ENCODE measurements around the gene PSMG3.

DNA sequence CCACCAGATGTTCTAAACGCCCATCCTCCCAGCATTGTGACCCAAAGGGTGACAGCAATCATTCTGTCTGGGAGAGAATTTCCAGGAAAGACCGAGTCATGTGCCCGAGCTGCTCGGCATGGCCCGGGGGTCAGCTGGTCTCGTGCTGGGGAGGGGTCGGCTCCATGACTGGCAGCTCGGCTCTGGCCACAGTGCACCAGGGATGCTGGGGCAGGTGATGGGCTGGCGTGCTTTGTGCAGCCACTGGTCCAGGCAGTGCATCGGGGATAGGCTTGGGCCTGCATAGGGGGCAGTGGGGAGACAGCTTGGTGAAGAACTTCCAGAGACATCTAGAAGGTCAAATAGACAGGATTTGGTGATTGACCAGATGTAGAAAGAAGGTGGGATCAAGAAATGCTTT lies 39.2 kb upstream of the PSMG3 start:
- TF ChIP-seq CTCF (IDR thresholded peaks at IDR 0.05), result no peak
- no peak for TF ChIP-seq RFX5 (IDR thresholded peaks at IDR 0.05)
